ENCODE data around the gene CTNND2.
"Not testable (repeated sequence)": the region's sequence is repeated elsewhere in the genome, so short reads cannot be mapped to it uniquely, and the experiment has no call there.

Gene CTNND2

GRCh38 chr5:11658376-11658775, 245.9 kb downstream of the CTNND2 start:
- DNase-seq (ENCODE audit: low spot score), result no peak

- DNase-seq (ENCODE audit: low spot score), result no peak
Observed at GRCh38 chr5:11656916-11657315, 247.3 kb downstream of the CTNND2 start.

GRCh38 chr5:11655681-11656080, 248.6 kb downstream of the CTNND2 start:
- DNase-seq (ENCODE audit: low spot score), result no peak

GRCh38 chr5:11650936-11651335, 253.3 kb downstream of the CTNND2 start:
- DNase-seq (ENCODE audit: low spot score), result no peak

GRCh38 chr5:11646141-11646540, 258.1 kb downstream of the CTNND2 start:
- no peak for DNase-seq (ENCODE audit: low spot score)

GRCh38 chr5:11642438-11642837, 261.8 kb downstream of the CTNND2 start:
- DNase-seq (ENCODE audit: low spot score), result no peak

- DNase-seq (ENCODE audit: low spot score), result no peak
Observed at GRCh38 chr5:11640158-11640873, 263.9 kb downstream of the CTNND2 start.

GRCh38 chr5:11622785-11623184, 281.5 kb downstream of the CTNND2 start:
- DNase-seq (ENCODE audit: low spot score), result no peak

GRCh38 chr5:11620172-11620571, 284.1 kb downstream of the CTNND2 start:
- DNase-seq (ENCODE audit: low spot score), result no peak

- no peak for DNase-seq (ENCODE audit: low spot score)
Observed at GRCh38 chr5:11619339-11620024, 284.8 kb downstream of the CTNND2 start.

GRCh38 chr5:11617080-11617479, 287.2 kb downstream of the CTNND2 start:
- DNase-seq (ENCODE audit: low spot score), result no peak

GRCh38 chr5:11616624-11617023, 287.6 kb downstream of the CTNND2 start:
- DNase-seq (ENCODE audit: low spot score), result not testable (repeated sequence)

- DNase-seq (ENCODE audit: low spot score), result no peak
Observed at GRCh38 chr5:11611011-11611410, 293.2 kb downstream of the CTNND2 start.

- no peak for DNase-seq (ENCODE audit: low spot score)
Observed at GRCh38 chr5:11609570-11610303, 294.5 kb downstream of the CTNND2 start.

- no peak for DNase-seq (ENCODE audit: low spot score)
Observed at GRCh38 chr5:11608530-11608929, 295.7 kb downstream of the CTNND2 start.

- DNase-seq (ENCODE audit: low spot score), result no peak
Observed at GRCh38 chr5:11607944-11608483, 296.2 kb downstream of the CTNND2 start.

GRCh38 chr5:11602298-11602697, 301.9 kb downstream of the CTNND2 start:
- DNase-seq (ENCODE audit: low spot score), result no peak

- DNase-seq (ENCODE audit: low spot score), result no peak
Observed at GRCh38 chr5:11599499-11599898, 304.7 kb downstream of the CTNND2 start.

- no peak for DNase-seq (ENCODE audit: low spot score)
Observed at GRCh38 chr5:11596657-11597071, 307.6 kb downstream of the CTNND2 start.

GRCh38 chr5:11596185-11596584, 308.1 kb downstream of the CTNND2 start:
- no peak for DNase-seq (ENCODE audit: low spot score)

GRCh38 chr5:11595045-11595444, 309.2 kb downstream of the CTNND2 start:
- no peak for DNase-seq (ENCODE audit: low spot score)

- no peak for DNase-seq (ENCODE audit: low spot score)
Observed at GRCh38 chr5:11594021-11594420, 310.2 kb downstream of the CTNND2 start.

- no peak for DNase-seq (ENCODE audit: low spot score)
Observed at GRCh38 chr5:11590475-11590874, 313.8 kb downstream of the CTNND2 start.

Measured in CD4-positive, alpha-beta T cell treated with Interleukin-15 for 4 hours (primary cell).